Upper lobe of right lung (tissue), 1 donor: ENCODE measurements around the gene RTF2. TPM values are rescaled to one million over a fixed set of nuclear protein-coding genes. Genes with fewer than 3 reads are reported as not detected.
A peak's percentile ranks its signal among the peaks of the same experiment; 100 is the strongest.

Source experiments
- ATAC-seq: fragments of 200-7000 bp; cut with Tn5 transposase; one replicate; pipeline ENCODE4 v1.9.1; 2020; ENCODE audit warnings: mild to moderate bottlenecking, moderate library complexity
- DNase-seq: peaks from one replicate; pipeline ENCODE4 v3.0.0-alpha.2; 2020
- H3K27ac ChIP-seq: fragments of 200-600 bp; one replicate; pipeline ENCODE4 v1.8.0; 2022
- H3K27me3 ChIP-seq: fragments of 200-600 bp; one replicate; pipeline ENCODE4 v1.8.0; 2022; ENCODE audit warnings: mild to moderate bottlenecking
- H3K36me3 ChIP-seq: fragments of 200-600 bp; one replicate; pipeline ENCODE4 v1.8.0; 2022
- H3K4me1 ChIP-seq: fragments of 200-600 bp; one replicate; pipeline ENCODE4 v1.8.0; 2022
- H3K4me3 ChIP-seq: fragments of 200-600 bp; one replicate; pipeline ENCODE4 v1.8.0; 2022; ENCODE audit warnings: mild to moderate bottlenecking
- H3K9me3 ChIP-seq: fragments of 200-600 bp; one replicate; pipeline ENCODE4 v1.8.0; 2022
- intact Hi-C: fragments of 100-400 bp; cut with DNase I; formaldehyde crosslinking; loops from one replicate; pipeline ENCODE4 v1.11.0; 2022
- total RNA-seq: library from RNA; stranded (reverse); fragmentation: NEBNext Ultra II Directional; extraction: Animal tissue kit (Norgen Biotek cat#: 25700); gene quantifications from one replicate; pipeline ENCODE4 v1.2.1, GENCODE V29; 2021
- TF ChIP-seq, protein P1 (sequence below): fragments of 200-600 bp; IDR thresholded peaks from one replicate; pipeline ENCODE4 v1.8.0; 2022; ENCODE audit warnings: antibody characterized with exemption
- donor health status: DM: no; HTN: yes; CAD: no; lungs with severe emphysema.

The RTF2 gene
- total RNA-seq, 1 donor from 2014 or later: 77.4 TPM

DNA sequence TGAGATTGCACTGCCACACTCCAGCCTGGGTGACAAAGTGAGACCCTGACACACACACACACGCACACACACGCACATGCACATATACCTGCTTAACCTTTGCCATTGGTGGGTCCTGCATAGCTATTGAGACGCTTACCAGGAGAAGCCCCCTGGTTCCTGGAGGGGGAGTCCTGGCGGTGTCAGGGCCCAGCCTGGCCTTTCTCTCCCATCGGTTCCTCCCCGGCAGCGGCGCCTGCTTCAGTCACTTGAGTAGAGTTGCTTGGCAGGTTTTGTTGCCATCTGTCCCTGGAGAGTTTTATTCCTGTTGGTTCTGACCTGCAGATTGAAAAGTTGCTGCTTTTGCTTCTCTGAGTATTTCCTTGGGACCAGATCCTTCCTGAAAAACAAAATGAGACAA is 35.5 kb downstream of the RTF2 start:
- Histone ChIP-seq H3K4me1 (no peaks in the 10 kb centered on the region), H3K36me3 (peaks cover 18% of the 10 kb centered on the region), H3K27ac (no peak overlapping the region), H3K27me3 (no peaks in the 10 kb centered on the region), H3K9me3 (no peaks in the 10 kb centered on the region), H3K4me3 (no peak overlapping the region)
- TF ChIP-seq, protein P1, sequence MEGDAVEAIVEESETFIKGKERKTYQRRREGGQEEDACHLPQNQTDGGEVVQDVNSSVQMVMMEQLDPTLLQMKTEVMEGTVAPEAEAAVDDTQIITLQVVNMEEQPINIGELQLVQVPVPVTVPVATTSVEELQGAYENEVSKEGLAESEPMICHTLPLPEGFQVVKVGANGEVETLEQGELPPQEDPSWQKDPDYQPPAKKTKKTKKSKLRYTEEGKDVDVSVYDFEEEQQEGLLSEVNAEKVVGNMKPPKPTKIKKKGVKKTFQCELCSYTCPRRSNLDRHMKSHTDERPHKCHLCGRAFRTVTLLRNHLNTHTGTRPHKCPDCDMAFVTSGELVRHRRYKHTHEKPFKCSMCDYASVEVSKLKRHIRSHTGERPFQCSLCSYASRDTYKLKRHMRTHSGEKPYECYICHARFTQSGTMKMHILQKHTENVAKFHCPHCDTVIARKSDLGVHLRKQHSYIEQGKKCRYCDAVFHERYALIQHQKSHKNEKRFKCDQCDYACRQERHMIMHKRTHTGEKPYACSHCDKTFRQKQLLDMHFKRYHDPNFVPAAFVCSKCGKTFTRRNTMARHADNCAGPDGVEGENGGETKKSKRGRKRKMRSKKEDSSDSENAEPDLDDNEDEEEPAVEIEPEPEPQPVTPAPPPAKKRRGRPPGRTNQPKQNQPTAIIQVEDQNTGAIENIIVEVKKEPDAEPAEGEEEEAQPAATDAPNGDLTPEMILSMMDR: no peak
- intact Hi-C loops: no loop called here
- no peak for ATAC-seq
- DNase-seq: no peak

DNA sequence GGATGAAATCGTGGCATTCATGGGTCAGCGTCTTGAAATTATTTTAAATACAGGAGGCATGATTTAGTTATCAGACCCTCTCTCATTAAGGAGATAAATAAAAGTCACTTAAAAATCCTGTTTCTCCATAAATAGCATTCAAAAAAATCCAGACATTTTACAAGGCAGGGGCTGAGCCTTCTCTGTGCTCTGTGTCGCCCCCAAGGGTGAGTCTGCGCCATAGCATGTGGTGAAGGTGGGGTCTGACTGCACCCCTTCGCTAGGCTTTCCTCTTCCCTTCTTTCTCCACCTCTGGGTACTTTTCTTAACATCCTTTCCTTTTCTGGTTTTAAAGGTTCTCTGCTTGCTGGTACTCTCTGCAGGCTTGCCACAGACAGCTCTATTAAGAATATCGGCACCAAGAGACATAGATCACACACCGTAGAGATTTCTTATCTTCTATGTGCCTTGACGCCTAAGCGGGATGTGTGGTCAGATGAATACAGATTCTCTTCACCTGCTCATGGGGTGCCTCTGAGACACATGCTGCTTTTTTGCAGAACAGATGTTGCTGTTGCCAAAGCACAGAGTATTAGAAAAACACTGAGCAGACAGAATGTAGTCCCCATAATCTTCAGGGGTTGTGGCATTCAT is 36.1 kb downstream of the RTF2 start:
- H3K4me1 ChIP-seq: no peaks in the 10 kb centered on the region
- H3K9me3 ChIP-seq: no peaks in the 10 kb centered on the region
- H3K4me3 ChIP-seq: no peak overlapping the region
- ATAC-seq (no peak), DNase-seq (no peak)
- H3K27ac ChIP-seq: no peak overlapping the region
- TF ChIP-seq, protein P1: peak; percentile 42
- peaks cover 18% of the 10 kb centered on the region for H3K36me3 ChIP-seq
- intact Hi-C loops: no loop called here
- H3K27me3 ChIP-seq: no peaks in the 10 kb centered on the region

DNA sequence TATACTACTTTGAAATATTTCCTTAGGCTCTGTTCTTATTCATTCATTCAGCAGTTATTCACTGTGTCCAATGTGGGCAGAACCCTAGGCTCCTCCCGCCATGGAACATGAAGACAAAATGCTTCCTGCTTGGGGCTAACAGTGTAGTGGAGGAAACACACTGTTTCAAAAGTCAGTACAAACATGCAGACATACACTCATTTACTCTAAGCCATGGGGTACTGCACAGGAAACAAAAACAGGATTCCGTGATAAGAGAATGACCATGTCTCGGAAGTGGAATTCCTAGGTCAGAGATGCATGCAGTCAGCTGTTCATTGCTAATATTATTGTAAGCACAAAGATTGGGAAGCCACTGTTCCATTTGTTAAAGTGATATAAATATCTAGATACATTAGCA is 37.7 kb downstream of the RTF2 start:
- H3K9me3 ChIP-seq: no peaks in the 10 kb centered on the region
- no peaks in the 10 kb centered on the region for H3K27me3 ChIP-seq
- ATAC-seq (peak; percentile 24), DNase-seq (no peak)
- peaks cover 9% of the 10 kb centered on the region for H3K36me3 ChIP-seq
- H3K4me3 ChIP-seq: no peak overlapping the region
- H3K27ac ChIP-seq: no peak overlapping the region
- no peaks in the 10 kb centered on the region for H3K4me1 ChIP-seq
- TF ChIP-seq, protein P1: no peak
- intact Hi-C loops: no loop called here

GRCh38 chr20:56511926-56512325 is 43.5 kb downstream of the RTF2 start:
- TF ChIP-seq, protein P1: no peak
- no peak overlapping the region for H3K27ac ChIP-seq
- intact Hi-C loops: no loop called here
- no peaks in the 10 kb centered on the region for H3K4me1 ChIP-seq
- no peak overlapping the region for H3K4me3 ChIP-seq
- no peaks in the 10 kb centered on the region for H3K27me3 ChIP-seq
- peaks cover 30% of the 10 kb centered on the region for H3K36me3 ChIP-seq
- ATAC-seq (no peak), DNase-seq (no peak)
- H3K9me3 ChIP-seq: no peaks in the 10 kb centered on the region

DNA sequence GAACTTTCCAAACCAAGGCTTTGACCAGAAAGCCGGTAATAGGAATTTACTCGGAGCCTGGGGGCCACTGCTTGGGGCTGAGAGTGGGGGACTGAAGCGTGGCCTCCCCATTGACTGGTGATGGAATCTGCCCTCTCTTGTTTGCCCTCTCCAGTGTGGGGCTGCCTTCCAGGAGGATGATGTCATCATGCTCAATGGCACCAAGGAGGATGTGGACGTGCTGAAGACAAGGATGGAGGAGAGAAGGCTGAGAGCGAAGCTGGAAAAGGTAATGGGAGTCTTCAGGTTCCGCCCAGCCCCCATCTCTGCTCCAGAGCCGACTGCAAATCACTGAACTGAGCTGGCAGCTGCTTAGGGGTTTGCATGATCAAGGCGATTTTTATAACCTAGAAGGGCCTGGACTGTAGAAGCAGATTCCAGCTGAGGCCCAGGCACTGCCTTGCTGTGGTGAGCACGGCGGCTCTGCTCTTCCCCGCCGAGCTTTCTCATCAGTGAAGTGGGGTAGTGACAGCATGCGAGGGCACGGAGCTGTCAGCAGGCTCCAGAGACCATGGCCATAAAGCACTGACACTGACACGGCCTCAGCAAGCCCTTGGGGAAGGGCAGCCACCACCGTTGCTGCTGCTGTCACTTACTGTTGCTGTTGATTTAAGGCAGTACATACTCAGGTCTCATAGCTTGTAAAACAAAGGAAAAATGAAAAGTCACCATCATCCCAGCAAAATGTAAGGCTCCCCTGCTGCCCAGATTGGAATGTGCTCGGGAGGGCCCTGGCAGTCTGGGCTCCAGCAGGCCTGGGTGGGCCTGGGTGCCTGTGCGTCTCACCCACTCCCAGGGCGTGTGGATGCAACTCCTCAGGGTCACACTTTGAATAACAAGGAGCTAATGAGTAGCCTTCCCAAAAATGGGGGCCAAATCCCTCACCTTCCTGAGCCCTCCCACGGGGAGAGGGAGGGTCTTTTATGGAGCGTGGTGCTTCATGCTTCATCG is 45.0 kb downstream of the RTF2 start:
- ATAC-seq (peak; percentile 32), DNase-seq (no peak)
- H3K36me3 ChIP-seq: peaks cover 43% of the 10 kb centered on the region
- H3K4me1 ChIP-seq: no peaks in the 10 kb centered on the region
- no peaks in the 10 kb centered on the region for H3K27me3 ChIP-seq
- TF ChIP-seq, protein P1: no peak
- intact Hi-C loops: no loop called here
- H3K9me3 ChIP-seq: no peaks in the 10 kb centered on the region
- no peak overlapping the region for H3K27ac ChIP-seq
- H3K4me3 ChIP-seq: no peak overlapping the region
